WTC11 (cell line): ENCODE results near the gene ADCY2. TPM values are rescaled to one million over a fixed set of nuclear protein-coding genes. Genes with fewer than 3 reads are reported as not detected.
A peak's percentile ranks its signal among the peaks of the same experiment; 100 is the strongest.

ENCODE experiments used
- ATAC-seq: fragments of 200-7000 bp; cut with Tn5 transposase; 2 replicates; pipeline ENCODE4 v1.10.0; 2021; ENCODE audit warnings: mild to moderate bottlenecking, moderate library complexity
- CTCF ChIA-PET: fragments of 300-600 bp; sonication (Branson Sonifier 250); formaldehyde crosslinking; loops from one replicate; lab custom pipeline; 2021; ENCODE audit warnings: antibody characterized with exemption; lab: Charles Lee
- POLR2A ChIA-PET: fragments of 350-600 bp; sonication (Branson Sonifier 250); formaldehyde crosslinking; loops from one replicate; lab custom pipeline; 2021; ENCODE audit warnings: antibody characterized with exemption; lab: Charles Lee
- DNase-seq: peaks from one replicate; pipeline ENCODE4 v3.0.0; 2021; ENCODE audit warnings: low spot score
- H3K27ac Mint-ChIP-seq: 2 replicates; pipeline ENCODE4 v1.8.0; 2021; ENCODE audit warnings: mixed read lengths
- H3K27me3 Mint-ChIP-seq: 2 replicates; pipeline ENCODE4 v1.8.0; 2021; ENCODE audit warnings: low read depth, mild to moderate bottlenecking, moderate library complexity, mixed read lengths
- H3K36me3 Mint-ChIP-seq: 2 replicates; pipeline ENCODE4 v1.8.0; 2021; ENCODE audit warnings: mixed read lengths
- H3K4me1 Mint-ChIP-seq: 2 replicates; pipeline ENCODE4 v1.8.0; 2022; ENCODE audit warnings: mixed read lengths
- H3K4me3 Mint-ChIP-seq: 2 replicates; pipeline ENCODE4 v1.8.0; 2021; ENCODE audit warnings: mild to moderate bottlenecking, moderate library complexity, mixed read lengths
- H3K9me3 Mint-ChIP-seq: 2 replicates; pipeline ENCODE4 v1.8.0; 2021; ENCODE audit warnings: mixed read lengths
- AFF4 ChIP-seq: sonication (generic); formaldehyde crosslinking; IDR thresholded peaks from 2 replicates; pipeline ENCODE4 v1.8.1; 2023; ENCODE audit warnings: mild to moderate bottlenecking, missing genetic modification reagents, borderline replicate concordance
- ATF2 ChIP-seq: sonication (generic); formaldehyde crosslinking; IDR thresholded peaks from 2 replicates; pipeline ENCODE4 v1.8.1; 2022; ENCODE audit warnings: low read depth, missing genetic modification reagents, borderline replicate concordance
- CREB1 ChIP-seq: sonication (generic); formaldehyde crosslinking; IDR thresholded peaks from 2 replicates; pipeline ENCODE4 v1.8.0; 2023; ENCODE audit warnings: mild to moderate bottlenecking, missing genetic modification reagents
- CREM ChIP-seq: sonication (generic); formaldehyde crosslinking; IDR thresholded peaks from 2 replicates; pipeline ENCODE4 v1.8.1; 2022; ENCODE audit warnings: mild to moderate bottlenecking, missing genetic modification reagents, moderate library complexity
- ESRRA ChIP-seq: sonication (generic); formaldehyde crosslinking; IDR thresholded peaks from 2 replicates; pipeline ENCODE4 v1.8.1; 2022; ENCODE audit warnings: mild to moderate bottlenecking, missing genetic modification reagents, borderline replicate concordance
- FOXK1 ChIP-seq: sonication (generic); formaldehyde crosslinking; IDR thresholded peaks from 2 replicates; pipeline ENCODE4 v1.8.0; 2022; ENCODE audit warnings: mild to moderate bottlenecking, moderate library complexity, missing genetic modification reagents
- JAZF1 ChIP-seq: fragments of 250-450 bp; sonication (Bioruptor Pico); IDR thresholded peaks from 2 replicates; pipeline ENCODE4 v1.9.0; 2021; ENCODE audit warnings: moderate library complexity, mild to moderate bottlenecking, inconsistent platforms
- MXD4 ChIP-seq: fragments of 250-450 bp; sonication (Bioruptor Pico); IDR thresholded peaks from 2 replicates; pipeline ENCODE4 v1.8.0; 2021; ENCODE audit warnings: mild to moderate bottlenecking, moderate library complexity, borderline replicate concordance
- NR1H2 ChIP-seq: sonication (generic); formaldehyde crosslinking; IDR thresholded peaks from 2 replicates; pipeline ENCODE4 v1.9.0; 2021; ENCODE audit warnings: mild to moderate bottlenecking, moderate library complexity, missing genetic modification reagents
- PRDM15 ChIP-seq: sonication (generic); formaldehyde crosslinking; IDR thresholded peaks from 2 replicates; pipeline ENCODE4 v1.8.0; 2022; ENCODE audit warnings: missing genetic modification reagents
- RORB ChIP-seq: fragments of 250-450 bp; sonication (Bioruptor Pico); IDR thresholded peaks from 2 replicates; pipeline ENCODE4 v1.9.0; 2021; ENCODE audit warnings: mild to moderate bottlenecking
- SMAD3 ChIP-seq: sonication (generic); formaldehyde crosslinking; IDR thresholded peaks from 2 replicates; pipeline ENCODE4 v1.8.0; 2022; ENCODE audit warnings: missing genetic modification reagents, mild to moderate bottlenecking, borderline replicate concordance
- TP53 ChIP-seq: sonication (generic); formaldehyde crosslinking; IDR thresholded peaks from 2 replicates; pipeline ENCODE4 v1.8.1; 2023; ENCODE audit warnings: mild to moderate bottlenecking, missing genetic modification reagents
- ZNF138 ChIP-seq: sonication (generic); formaldehyde crosslinking; conservative IDR thresholded peaks from 2 replicates; pipeline ENCODE4 v1.8.1; 2022; ENCODE audit warnings: mild to moderate bottlenecking, moderate library complexity, missing genetic modification reagents
- ZNF232 ChIP-seq: sonication (generic); formaldehyde crosslinking; IDR thresholded peaks from 2 replicates; pipeline ENCODE4 v1.8.0; 2022; ENCODE audit warnings: mild to moderate bottlenecking, missing genetic modification reagents
- ZNF281 ChIP-seq: sonication (generic); formaldehyde crosslinking; IDR thresholded peaks from 2 replicates; pipeline ENCODE4 v1.8.0; 2023; ENCODE audit warnings: mild to moderate bottlenecking, missing genetic modification reagents
- ZNF396 ChIP-seq: fragments of 250-450 bp; sonication (Bioruptor Pico); IDR thresholded peaks from 2 replicates; pipeline ENCODE4 v1.8.0; 2021; ENCODE audit warnings: mild to moderate bottlenecking, moderate library complexity, borderline replicate concordance
- total RNA-seq: library from RNA; stranded (reverse); gene quantifications from 3 replicates; pipeline ENCODE4 v1.2.3, GENCODE V29; 2021

ADCY2 gene
- total RNA-seq, 1 experiment from 2014 or later: 142 TPM

- no peak overlapping the region for H3K4me3 Mint-ChIP-seq
- peak overlapping the region; percentile 21; the same call in 1 of the 2 replicates for H3K27ac Mint-ChIP-seq
- DNase-seq (no peak), ATAC-seq (peak; percentile 39)
- peaks cover 3% of the 10 kb centered on the region for H3K36me3 Mint-ChIP-seq
- TF ChIP-seq SMAD3 (CRISPR knock-in tag): no peak
- no peak for TF ChIP-seq CREB1 (CRISPR knock-in tag)
- no peak for TF ChIP-seq ZNF281 (CRISPR knock-in tag)
- no peak for TF ChIP-seq AFF4 (CRISPR knock-in tag)
- no peak for TF ChIP-seq ZNF396 (CRISPR knock-in tag)
- no peak for TF ChIP-seq ZNF232 (CRISPR knock-in tag)
- no peak for TF ChIP-seq ESRRA (CRISPR knock-in tag)
- TF ChIP-seq FOXK1: no peak
- no peak for TF ChIP-seq RORB (CRISPR knock-in tag)
- no peak for TF ChIP-seq TP53 (CRISPR knock-in tag)
- no peak for TF ChIP-seq MXD4 (CRISPR knock-in tag)
- TF ChIP-seq JAZF1: no peak
- no peak for TF ChIP-seq ZNF138 (CRISPR knock-in tag)
- no peak for TF ChIP-seq ATF2
- no peak for TF ChIP-seq NR1H2 (CRISPR knock-in tag)
- TF ChIP-seq PRDM15 (CRISPR knock-in tag): no peak
- no peak for TF ChIP-seq CREM (CRISPR knock-in tag)
- peaks cover 2% of the 10 kb centered on the region for H3K9me3 Mint-ChIP-seq
- H3K27me3 Mint-ChIP-seq: no peaks in the 10 kb centered on the region
- peaks cover 16% of the 10 kb centered on the region for H3K4me1 Mint-ChIP-seq
- CTCF ChIA-PET: interaction anchor here (1.1 to 1.8 kb wide), 5 partner anchors 8 to 100 kb away, joined by 3 to 14 read pairs (median 3); no protein-coding TSS in a partner anchor
- POLR2A ChIA-PET: no interaction called here
Observed at GRCh38 chr5:7494481-7495130, 98.7 kb downstream of the ADCY2 start.
